ENCODE measurements around the gene RNF41.

Gene RNF41

DNA sequence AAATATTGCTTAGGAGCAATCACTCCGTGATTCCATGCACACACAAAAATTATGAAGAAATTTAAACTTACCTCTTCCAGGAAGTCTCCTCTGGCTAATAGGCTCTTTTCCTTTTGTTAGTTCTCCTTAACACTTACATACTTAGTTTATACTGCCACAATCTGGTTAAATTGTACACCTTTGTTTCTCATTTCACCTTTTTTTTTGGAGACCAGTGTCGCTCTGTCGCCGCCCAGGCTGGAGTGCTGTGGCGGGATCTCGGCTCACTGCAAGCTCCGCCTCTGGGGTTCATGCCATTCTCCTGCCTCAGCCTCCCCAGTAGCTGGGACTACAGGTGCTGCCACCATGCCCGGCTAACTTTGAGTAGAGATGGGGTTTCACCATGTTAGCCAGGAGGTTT is 38.7 kb upstream of the RNF41 start:
- ATAC-seq, result no peak
- TF ChIP-seq, protein P1, sequence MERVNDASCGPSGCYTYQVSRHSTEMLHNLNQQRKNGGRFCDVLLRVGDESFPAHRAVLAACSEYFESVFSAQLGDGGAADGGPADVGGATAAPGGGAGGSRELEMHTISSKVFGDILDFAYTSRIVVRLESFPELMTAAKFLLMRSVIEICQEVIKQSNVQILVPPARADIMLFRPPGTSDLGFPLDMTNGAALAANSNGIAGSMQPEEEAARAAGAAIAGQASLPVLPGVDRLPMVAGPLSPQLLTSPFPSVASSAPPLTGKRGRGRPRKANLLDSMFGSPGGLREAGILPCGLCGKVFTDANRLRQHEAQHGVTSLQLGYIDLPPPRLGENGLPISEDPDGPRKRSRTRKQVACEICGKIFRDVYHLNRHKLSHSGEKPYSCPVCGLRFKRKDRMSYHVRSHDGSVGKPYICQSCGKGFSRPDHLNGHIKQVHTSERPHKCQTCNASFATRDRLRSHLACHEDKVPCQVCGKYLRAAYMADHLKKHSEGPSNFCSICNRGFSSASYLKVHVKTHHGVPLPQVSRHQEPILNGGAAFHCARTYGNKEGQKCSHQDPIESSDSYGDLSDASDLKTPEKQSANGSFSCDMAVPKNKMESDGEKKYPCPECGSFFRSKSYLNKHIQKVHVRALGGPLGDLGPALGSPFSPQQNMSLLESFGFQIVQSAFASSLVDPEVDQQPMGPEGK (CRISPR knock-in tag; IDR thresholded peaks at IDR 0.05; ENCODE audit: borderline replicate concordance), result no peak
- TF ChIP-seq SNAI2 (CRISPR knock-in tag; IDR thresholded peaks at IDR 0.05) (no peak), ZNF8 (CRISPR knock-in tag; IDR thresholded peaks at IDR 0.05) (no peak)

DNA sequence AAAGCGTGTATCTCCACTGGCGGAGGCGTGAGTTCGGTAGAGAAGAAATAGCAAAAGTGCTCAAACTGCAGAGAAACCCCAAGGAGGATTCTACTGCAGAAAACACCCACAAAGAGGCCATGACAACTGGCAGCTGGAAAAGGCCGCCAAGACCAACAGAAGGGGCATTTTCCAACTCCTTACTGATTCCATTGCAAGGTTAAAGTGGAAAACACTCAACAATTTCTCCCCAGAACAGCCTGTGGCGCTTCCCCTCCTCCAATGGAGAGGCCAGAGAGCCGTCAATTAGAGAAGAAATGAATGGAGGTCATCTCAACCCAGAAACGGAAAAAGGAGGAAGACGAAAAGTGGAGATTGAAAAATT is 37.1 kb upstream of the RNF41 start:
- TF ChIP-seq PPARA (CRISPR knock-in tag; IDR thresholded peaks at IDR 0.05; ENCODE audit: borderline replicate concordance), result no peak
- TF ChIP-seq ZNF565 (CRISPR knock-in tag; conservative IDR thresholded peaks at IDR 0.05; ENCODE audit: low read depth), result no peak
- TF ChIP-seq, protein P2, sequence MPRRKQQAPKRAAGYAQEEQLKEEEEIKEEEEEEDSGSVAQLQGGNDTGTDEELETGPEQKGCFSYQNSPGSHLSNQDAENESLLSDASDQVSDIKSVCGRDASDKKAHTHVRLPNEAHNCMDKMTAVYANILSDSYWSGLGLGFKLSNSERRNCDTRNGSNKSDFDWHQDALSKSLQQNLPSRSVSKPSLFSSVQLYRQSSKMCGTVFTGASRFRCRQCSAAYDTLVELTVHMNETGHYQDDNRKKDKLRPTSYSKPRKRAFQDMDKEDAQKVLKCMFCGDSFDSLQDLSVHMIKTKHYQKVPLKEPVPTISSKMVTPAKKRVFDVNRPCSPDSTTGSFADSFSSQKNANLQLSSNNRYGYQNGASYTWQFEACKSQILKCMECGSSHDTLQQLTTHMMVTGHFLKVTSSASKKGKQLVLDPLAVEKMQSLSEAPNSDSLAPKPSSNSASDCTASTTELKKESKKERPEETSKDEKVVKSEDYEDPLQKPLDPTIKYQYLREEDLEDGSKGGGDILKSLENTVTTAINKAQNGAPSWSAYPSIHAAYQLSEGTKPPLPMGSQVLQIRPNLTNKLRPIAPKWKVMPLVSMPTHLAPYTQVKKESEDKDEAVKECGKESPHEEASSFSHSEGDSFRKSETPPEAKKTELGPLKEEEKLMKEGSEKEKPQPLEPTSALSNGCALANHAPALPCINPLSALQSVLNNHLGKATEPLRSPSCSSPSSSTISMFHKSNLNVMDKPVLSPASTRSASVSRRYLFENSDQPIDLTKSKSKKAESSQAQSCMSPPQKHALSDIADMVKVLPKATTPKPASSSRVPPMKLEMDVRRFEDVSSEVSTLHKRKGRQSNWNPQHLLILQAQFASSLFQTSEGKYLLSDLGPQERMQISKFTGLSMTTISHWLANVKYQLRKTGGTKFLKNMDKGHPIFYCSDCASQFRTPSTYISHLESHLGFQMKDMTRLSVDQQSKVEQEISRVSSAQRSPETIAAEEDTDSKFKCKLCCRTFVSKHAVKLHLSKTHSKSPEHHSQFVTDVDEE (CRISPR knock-in tag; IDR thresholded peaks at IDR 0.05), result no peak
- TF ChIP-seq ARNTL (CRISPR knock-in tag; IDR thresholded peaks at IDR 0.05; ENCODE audit: borderline replicate concordance, low read depth), result no peak
- no peak for TF ChIP-seq GLIS3 (CRISPR knock-in tag; IDR thresholded peaks at IDR 0.05)
- TF ChIP-seq RARB (CRISPR knock-in tag; IDR thresholded peaks at IDR 0.05), result no peak
- TF ChIP-seq, protein P3, sequence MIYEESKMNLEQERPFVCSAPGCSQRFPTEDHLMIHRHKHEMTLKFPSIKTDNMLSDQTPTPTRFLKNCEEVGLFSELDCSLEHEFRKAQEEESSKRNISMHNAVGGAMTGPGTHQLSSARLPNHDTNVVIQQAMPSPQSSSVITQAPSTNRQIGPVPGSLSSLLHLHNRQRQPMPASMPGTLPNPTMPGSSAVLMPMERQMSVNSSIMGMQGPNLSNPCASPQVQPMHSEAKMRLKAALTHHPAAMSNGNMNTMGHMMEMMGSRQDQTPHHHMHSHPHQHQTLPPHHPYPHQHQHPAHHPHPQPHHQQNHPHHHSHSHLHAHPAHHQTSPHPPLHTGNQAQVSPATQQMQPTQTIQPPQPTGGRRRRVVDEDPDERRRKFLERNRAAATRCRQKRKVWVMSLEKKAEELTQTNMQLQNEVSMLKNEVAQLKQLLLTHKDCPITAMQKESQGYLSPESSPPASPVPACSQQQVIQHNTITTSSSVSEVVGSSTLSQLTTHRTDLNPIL (CRISPR knock-in tag; IDR thresholded peaks at IDR 0.05; ENCODE audit: low read depth), result no peak
- no peak for TF ChIP-seq BACH2 (CRISPR knock-in tag; IDR thresholded peaks at IDR 0.05; ENCODE audit: borderline replicate concordance)
- no peak for TF ChIP-seq ZNF70 (CRISPR knock-in tag; IDR thresholded peaks at IDR 0.05)
- TF ChIP-seq ZFP30 (CRISPR knock-in tag; IDR thresholded peaks at IDR 0.05), result no peak
- TF ChIP-seq, protein P1 (CRISPR knock-in tag; IDR thresholded peaks at IDR 0.05; ENCODE audit: borderline replicate concordance), result no peak
- no peak for TF ChIP-seq OSR1 (CRISPR knock-in tag; IDR thresholded peaks at IDR 0.05)
- TF ChIP-seq TOX (CRISPR knock-in tag; IDR thresholded peaks at IDR 0.05; ENCODE audit: borderline replicate concordance), result no peak
- TF ChIP-seq, protein P4, sequence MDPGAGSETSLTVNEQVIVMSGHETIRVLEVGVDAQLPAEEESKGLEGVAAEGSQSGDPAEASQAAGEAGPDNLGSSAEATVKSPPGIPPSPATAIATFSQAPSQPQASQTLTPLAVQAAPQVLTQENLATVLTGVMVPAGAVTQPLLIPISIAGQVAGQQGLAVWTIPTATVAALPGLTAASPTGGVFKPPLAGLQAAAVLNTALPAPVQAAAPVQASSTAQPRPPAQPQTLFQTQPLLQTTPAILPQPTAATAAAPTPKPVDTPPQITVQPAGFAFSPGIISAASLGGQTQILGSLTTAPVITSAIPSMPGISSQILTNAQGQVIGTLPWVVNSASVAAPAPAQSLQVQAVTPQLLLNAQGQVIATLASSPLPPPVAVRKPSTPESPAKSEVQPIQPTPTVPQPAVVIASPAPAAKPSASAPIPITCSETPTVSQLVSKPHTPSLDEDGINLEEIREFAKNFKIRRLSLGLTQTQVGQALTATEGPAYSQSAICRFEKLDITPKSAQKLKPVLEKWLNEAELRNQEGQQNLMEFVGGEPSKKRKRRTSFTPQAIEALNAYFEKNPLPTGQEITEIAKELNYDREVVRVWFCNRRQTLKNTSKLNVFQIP (CRISPR knock-in tag; IDR thresholded peaks at IDR 0.05; ENCODE audit: borderline replicate concordance, low read depth), result no peak
- no peak for TF ChIP-seq SNAI2 (CRISPR knock-in tag; IDR thresholded peaks at IDR 0.05)
- no peak for TF ChIP-seq ISL1 (CRISPR knock-in tag; IDR thresholded peaks at IDR 0.05)
- no peak for TF ChIP-seq ESRRG (CRISPR knock-in tag; IDR thresholded peaks at IDR 0.05)
- TF ChIP-seq ZNF8 (CRISPR knock-in tag; IDR thresholded peaks at IDR 0.05), result no peak
- ATAC-seq, result no peak; the same call in 1 of the 3 replicates

DNA sequence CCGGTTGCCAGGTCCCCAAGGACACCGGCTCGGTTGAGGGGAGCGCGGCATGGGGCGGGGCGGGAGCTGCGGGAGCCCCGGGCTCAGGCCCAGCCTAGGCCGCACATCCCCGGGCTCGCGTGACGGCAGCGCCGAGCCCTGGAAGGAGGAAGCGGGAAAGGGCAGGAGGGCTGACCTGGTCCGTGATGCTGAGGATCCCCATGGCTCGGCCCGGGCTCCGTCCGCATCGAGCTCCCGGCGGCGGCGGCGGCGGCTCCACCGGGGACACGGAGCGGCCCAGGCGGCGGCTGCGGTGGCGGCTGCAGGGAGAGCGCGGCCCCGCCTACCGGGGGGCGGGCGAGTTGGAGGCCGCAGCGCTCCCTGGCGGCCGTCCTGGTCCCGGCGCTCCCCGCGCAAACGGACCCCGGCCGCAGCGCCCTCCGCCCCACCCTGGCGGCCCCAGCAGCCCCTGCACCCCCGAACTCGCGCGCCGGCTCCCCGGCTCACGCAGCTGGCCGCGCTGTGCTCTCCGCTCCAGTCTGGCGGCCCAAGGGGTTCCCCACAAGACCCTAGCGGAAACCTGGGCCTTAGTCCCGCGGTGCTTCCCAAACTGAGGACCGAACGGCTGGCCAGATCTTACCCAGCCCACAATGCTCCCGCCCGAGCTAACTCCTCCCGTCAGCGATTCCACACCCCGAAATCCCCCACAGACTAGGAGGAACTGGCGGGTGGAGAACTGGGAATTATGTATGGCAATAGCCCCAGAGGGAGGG is 36.5 kb upstream of the RNF41 start, which contains the start of gene ANKRD52:
TSS of gene ANKRD52 (minus strand) at position 317 of the 752 bp plus-strand sequence. CDS start at position 202, 115 bp downstream.
- peak; percentile 84 for ATAC-seq
- TF ChIP-seq, protein P3 (CRISPR knock-in tag; IDR thresholded peaks at IDR 0.05; ENCODE audit: low read depth), result no peak
- TF ChIP-seq ZFP3 (CRISPR knock-in tag; IDR thresholded peaks at IDR 0.05), result no peak
- TF ChIP-seq ESRRG (CRISPR knock-in tag; IDR thresholded peaks at IDR 0.05), result no peak
- TF ChIP-seq ZFP30 (CRISPR knock-in tag; IDR thresholded peaks at IDR 0.05), result no peak
- TF ChIP-seq, protein P1 (CRISPR knock-in tag; IDR thresholded peaks at IDR 0.05; ENCODE audit: borderline replicate concordance), result no peak
- TF ChIP-seq ISL1 (CRISPR knock-in tag; IDR thresholded peaks at IDR 0.05), result no peak
- TF ChIP-seq, protein P5, sequence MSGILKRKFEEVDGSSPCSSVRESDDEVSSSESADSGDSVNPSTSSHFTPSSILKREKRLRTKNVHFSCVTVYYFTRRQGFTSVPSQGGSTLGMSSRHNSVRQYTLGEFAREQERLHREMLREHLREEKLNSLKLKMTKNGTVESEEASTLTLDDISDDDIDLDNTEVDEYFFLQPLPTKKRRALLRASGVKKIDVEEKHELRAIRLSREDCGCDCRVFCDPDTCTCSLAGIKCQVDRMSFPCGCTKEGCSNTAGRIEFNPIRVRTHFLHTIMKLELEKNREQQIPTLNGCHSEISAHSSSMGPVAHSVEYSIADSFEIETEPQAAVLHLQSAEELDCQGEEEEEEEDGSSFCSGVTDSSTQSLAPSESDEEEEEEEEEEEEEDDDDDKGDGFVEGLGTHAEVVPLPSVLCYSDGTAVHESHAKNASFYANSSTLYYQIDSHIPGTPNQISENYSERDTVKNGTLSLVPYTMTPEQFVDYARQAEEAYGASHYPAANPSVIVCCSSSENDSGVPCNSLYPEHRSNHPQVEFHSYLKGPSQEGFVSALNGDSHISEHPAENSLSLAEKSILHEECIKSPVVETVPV (CRISPR knock-in tag; IDR thresholded peaks at IDR 0.05), result no peak
- no peak for TF ChIP-seq TOX (CRISPR knock-in tag; IDR thresholded peaks at IDR 0.05; ENCODE audit: borderline replicate concordance)
- no peak for TF ChIP-seq ZNF8 (CRISPR knock-in tag; IDR thresholded peaks at IDR 0.05)
- TF ChIP-seq RARB (CRISPR knock-in tag; IDR thresholded peaks at IDR 0.05), result no peak
- TF ChIP-seq GLIS3 (CRISPR knock-in tag; IDR thresholded peaks at IDR 0.05), result no peak
- no peak for TF ChIP-seq ZNF565 (CRISPR knock-in tag; conservative IDR thresholded peaks at IDR 0.05; ENCODE audit: low read depth)
- no peak for TF ChIP-seq CSDC2 (CRISPR knock-in tag; IDR thresholded peaks at IDR 0.05)
- no peak for TF ChIP-seq TCF4 (CRISPR knock-in tag; IDR thresholded peaks at IDR 0.05; ENCODE audit: borderline replicate concordance)
